Fibroblast of lung (primary cell): ENCODE results near the gene KMO.

ENCODE experiments used
- CTCF ChIP-seq, 2 donors: IDR thresholded peaks in 1 of 2; conservative IDR thresholded peaks in 1 of 2; 1 replicate in 1 of 2; 2 replicates in 1 of 2; pipeline ENCODE4 v1.5.1; 2011 to 2012; ENCODE audit warnings: low read length in 2 of 2, control low read depth in 1 of 2, inconsistent platforms in 1 of 2, low read depth in 1 of 2, mild to moderate bottlenecking in 1 of 2
- EZH2 ChIP-seq: IDR thresholded peaks from 2 replicates; pipeline ENCODE4 v1.5.1; 2012; ENCODE audit warnings: low read length, control low read depth, mild to moderate bottlenecking; ENCODE audit errors: missing control alignments

- TF ChIP-seq CTCF (conservative IDR thresholded peaks at IDR 0.05 in 1 of 2, IDR thresholded peaks at IDR 0.05 in 1 of 2; ENCODE audit: low read depth in 1 of 2, low read length in 2 of 2) = no peak
- TF ChIP-seq EZH2 = no peak
These were observed 92.8 kb downstream of the KMO start for GRCh38 chr1:241624935-241625334.
